GM19455 (cell line): ENCODE data around the gene P4HA2.
A peak's percentile ranks its signal among the peaks of the same experiment; 100 is the strongest.

Experiments
- ATAC-seq: cut with Tn5 transposase; IDR thresholded peaks from one replicate; pipeline ENCODE4 v1.9.1; 2021; ENCODE audit not compliant: unreplicated experiment

The P4HA2 gene

GRCh38 chr5:132204371-132205135 lies 23.1 kb downstream of the P4HA2 start:
- no peak for ATAC-seq

GRCh38 chr5:132203916-132204315 lies 23.7 kb downstream of the P4HA2 start:
- no peak for ATAC-seq

GRCh38 chr5:132203464-132203818 lies 24.2 kb downstream of the P4HA2 start:
- no peak for ATAC-seq

- no peak for ATAC-seq
These were observed 24.8 kb downstream of the P4HA2 start for GRCh38 chr5:132202711-132203463.

GRCh38 chr5:132199116-132199680 lies 28.5 kb downstream of the P4HA2 start:
- no peak for ATAC-seq

- ATAC-seq: no peak
These were observed 29.1 kb downstream of the P4HA2 start for GRCh38 chr5:132198571-132198970.

- no peak for ATAC-seq
These were observed 31.9 kb downstream of the P4HA2 start for GRCh38 chr5:132195727-132196126.

- ATAC-seq: no peak
These were observed 34.4 kb downstream of the P4HA2 start for GRCh38 chr5:132193165-132193694.

GRCh38 chr5:132190161-132190817 lies 37.4 kb downstream of the P4HA2 start:
- peak; percentile 66 for ATAC-seq

- ATAC-seq: no peak
These were observed 43.1 kb downstream of the P4HA2 start for GRCh38 chr5:132184588-132184987.

- ATAC-seq: no peak
These were observed 43.9 kb downstream of the P4HA2 start for GRCh38 chr5:132183723-132184122.

GRCh38 chr5:132182359-132183040 lies 45.2 kb downstream of the P4HA2 start:
- ATAC-seq: no peak

- no peak for ATAC-seq
These were observed 46.5 kb downstream of the P4HA2 start for GRCh38 chr5:132181011-132181629.

- ATAC-seq: no peak
These were observed 47.4 kb downstream of the P4HA2 start for GRCh38 chr5:132180134-132180745.

- ATAC-seq: no peak
These were observed 48.2 kb downstream of the P4HA2 start for GRCh38 chr5:132179405-132179804.

GRCh38 chr5:132177691-132178149 lies 49.9 kb downstream of the P4HA2 start:
- no peak for ATAC-seq

GRCh38 chr5:132176987-132177386 lies 50.7 kb downstream of the P4HA2 start:
- ATAC-seq: no peak

- no peak for ATAC-seq
These were observed 51.1 kb downstream of the P4HA2 start for GRCh38 chr5:132176521-132176945.

GRCh38 chr5:132162945-132163344 lies 64.7 kb downstream of the P4HA2 start:
- ATAC-seq: no peak
